K562 (cell line): Measurements from ENCODE around the gene RASGEF1C. TPM values are rescaled to one million over a fixed set of nuclear protein-coding genes. Genes with fewer than 3 reads are reported as not detected.
A peak's percentile ranks its signal among the peaks of the same experiment; 100 is the strongest.

Experiments
- ATAC-seq: fragments of 200-7000 bp; cut with Tn5 transposase; 3 replicates; pipeline ENCODE4 v1.9.1; 2020; ENCODE audit warnings: moderate library complexity
- BruUV-seq: library from RNA; stranded (reverse); fragments of 400-500 nt; replicated peaks from 2 replicates; lab custom pipeline; 2021; lab: Mats Ljungman, UMichigan
- CTCF ChIA-PET: fragments of 300-600 bp; formaldehyde crosslinking; extraction: SDS; loops from one replicate; lab custom pipeline; 2021; ENCODE audit warnings: low intra/inter-chr PET ratio; lab: Yijun Ruan, JAX
- POLR2A ChIA-PET: fragments of 300-600, 350-650 bp; sonication (Branson Sonifier 250); formaldehyde crosslinking; extraction: SDS; loops from one replicate; lab custom pipeline; 2021; ENCODE audit warnings: antibody characterized with exemption, inconsistent platforms; lab: Yijun Ruan, JAX
- DNase-seq, 4 experiments: peaks; one replicate each; pipeline versions ENCODE4 v3.0.0 to v3.0.0-alpha.2; 2011 to 2018; ENCODE audit warnings: low spot score in 3 of 4, mixed read lengths in 3 of 4; ENCODE audit errors: extremely low read depth in 1 of 4
- FAIRE-seq: peaks from 2 replicates; lab custom pipeline; 2011; peaks lifted over from hg19 to GRCh38; lab: Jason Lieb, UNC
- H2AFZ ChIP-seq: 2 replicates; pipeline ENCODE4 v1.6.0; 2011; ENCODE audit warnings: low read depth, low read length, control low read depth, inconsistent platforms
- H3K27ac ChIP-seq: fragments of 200-600 bp; 3 replicates; pipeline ENCODE4 v1.8.0; 2011; ENCODE audit warnings: low read depth, mild to moderate bottlenecking, control low read depth, inconsistent platforms, low read length, moderate library complexity, mixed read lengths; ENCODE audit errors: extremely low read depth
- H3K27me3 ChIP-seq, 2 experiments: fragments of 300-600 bp in 1 of 2; 2 replicates in 1 of 2; 3 replicates in 1 of 2; pipeline versions ENCODE4 v1.6.0 to v1.8.0; 2011; ENCODE audit warnings: inconsistent platforms in 2 of 2, low read length in 2 of 2, mild to moderate bottlenecking in 1 of 2, mixed read lengths in 1 of 2, moderate library complexity in 1 of 2; ENCODE audit not compliant: control insufficient read depth in 2 of 2, insufficient read depth in 2 of 2
- H3K36me3 ChIP-seq: fragments of 300-600 bp; 3 replicates; pipeline ENCODE4 v1.8.0; 2011; ENCODE audit warnings: mild to moderate bottlenecking, low read length, inconsistent platforms; ENCODE audit not compliant: control insufficient read depth, insufficient read depth
- H3K4me1 ChIP-seq, 2 experiments: fragments of 200-600 bp in 1 of 2; replicated peaks in 1 of 2; 2 replicates in 1 of 2; 3 replicates in 1 of 2; pipeline versions ENCODE4 v1.5.1 to v1.8.0; 2011; ENCODE audit warnings: inconsistent platforms in 2 of 2, low read length in 2 of 2, mild to moderate bottlenecking in 1 of 2, mixed read lengths in 1 of 2, moderate library complexity in 1 of 2; ENCODE audit not compliant: control insufficient read depth in 2 of 2, insufficient read depth in 2 of 2
- H3K4me2 ChIP-seq: 2 replicates; pipeline ENCODE4 v1.6.1; 2011; ENCODE audit warnings: low read length, control low read depth, inconsistent platforms, mixed read lengths; ENCODE audit not compliant: insufficient read depth
- H3K4me3 ChIP-seq: fragments of 200-600 bp; sonication (generic), shearing (Covaris generic); 2 replicates; pipeline ENCODE4 v1.5.1; 2016; ENCODE audit warnings: control low read depth, inconsistent platforms
- H3K79me2 ChIP-seq: fragments of 200-600 bp; 3 replicates; pipeline ENCODE4 v1.8.0; 2011; ENCODE audit warnings: low read length, inconsistent platforms; ENCODE audit not compliant: control insufficient read depth, insufficient read depth
- H3K9ac ChIP-seq, 2 experiments: 2 replicates each; pipeline versions ENCODE4 v1.6.0 to v1.6.1; 2011; ENCODE audit warnings: low read depth in 2 of 2, low read length in 2 of 2, control low read depth in 1 of 2, inconsistent platforms in 1 of 2, mild to moderate bottlenecking in 1 of 2, mixed read lengths in 1 of 2; ENCODE audit not compliant: insufficient read depth in 1 of 2
- H3K9me1 ChIP-seq: one replicate; pipeline ENCODE4 v1.6.0; 2011; ENCODE audit warnings: inconsistent platforms, mild to moderate bottlenecking, low read length, moderate library complexity; ENCODE audit not compliant: control insufficient read depth, insufficient read depth
- H3K9me3 ChIP-seq: replicated peaks from 2 replicates; pipeline ENCODE4 v1.5.1; 2011; ENCODE audit warnings: low read depth, low read length, inconsistent platforms; ENCODE audit not compliant: control insufficient read depth, insufficient read depth
- H4K20me1 ChIP-seq: replicated peaks from 2 replicates; pipeline ENCODE4 v1.6.1; 2011; ENCODE audit warnings: low read length, inconsistent platforms, mixed read lengths; ENCODE audit not compliant: control insufficient read depth, insufficient read depth
- CEBPB ChIP-seq: fragments of 450-650 bp; IDR thresholded peaks from 2 replicates; pipeline ENCODE4 v1.6.1; 2016; ENCODE audit warnings: missing genetic modification characterization, missing compliant biosample characterization
- NELFE ChIP-seq: IDR thresholded peaks from 2 replicates; pipeline ENCODE4 v1.6.1; 2011; ENCODE audit warnings: mild to moderate bottlenecking; ENCODE audit not compliant: insufficient read depth, insufficient read length
- RAD21 ChIP-seq, 2 experiments: fragments of 250-450 bp in 1 of 2; fragments of 450-650 bp in 1 of 2; sonication (Bioruptor Pico) in 1 of 2; formaldehyde crosslinking in 1 of 2; IDR thresholded peaks in 1 of 2; conservative IDR thresholded peaks in 1 of 2; 2 replicates each; pipeline versions ENCODE4 v1.4.0 to v1.8.0; 2020 to 2022; ENCODE audit warnings: mild to moderate bottlenecking in 2 of 2, moderate library complexity in 1 of 2
- SMC3 ChIP-seq: conservative IDR thresholded peaks from 2 replicates; pipeline ENCODE4 v1.6.1; 2011; ENCODE audit warnings: low read depth, low read length, improper control_type of control experiment; ENCODE audit not compliant: insufficient read depth
- ZBTB17 ChIP-seq: fragments of 450-650 bp; formaldehyde crosslinking; IDR thresholded peaks from 2 replicates; pipeline ENCODE4 v1.4.0; 2020; ENCODE audit warnings: mild to moderate bottlenecking
- ZKSCAN1 ChIP-seq: fragments of 150-350 bp; IDR thresholded peaks from 2 replicates; pipeline ENCODE4 v1.6.1; 2016; ENCODE audit warnings: low read depth, low read length
- ZNF174 ChIP-seq: fragments of 250-450 bp; sonication (Bioruptor Pico); IDR thresholded peaks from 2 replicates; pipeline ENCODE4 v1.4.0; 2020; ENCODE audit warnings: mild to moderate bottlenecking
- WGBS: fragments of 100-300 bp; shearing (Covaris generic); methylation state at CpG from one replicate; pipeline ENCODE4 v1.1.6; 2016; ENCODE audit warnings: low coverage, mixed read lengths; ENCODE audit not compliant: insufficient coverage; ENCODE audit errors: missing lambda C conversion rate; 5-methylcytosine and 5-hydroxymethylcytosine counted together
- in situ Hi-C: fragments of 300-500 bp; cut with MboI; formaldehyde crosslinking; loops from 4 replicates; pipeline ENCODE4 v1.15.0; 2018; ENCODE audit warnings: inconsistent platforms, mixed read lengths
- intact Hi-C: fragments of 100-400 bp; cut with micrococcal nuclease; formaldehyde crosslinking; loops from 2 replicates; pipeline ENCODE4 v1.14.2; 2022
- polyA plus RNA-seq, 8 experiments: library from polyadenylated mRNA; depleted of rRNA in 4 of 8; stranded (reverse) in 5 of 8; unstranded in 3 of 8; fragments of >200 nt; fragmentation: Nextera tagmentation in 2 of 8; fragmentation: Illumina TruSeq in 1 of 8; extraction: Ambion mirVana in 2 of 8; extraction: Trizol in 1 of 8; gene quantifications; 2 replicates each; pipeline versions ENCODE4 v1.2.1 to v1.2.3, GENCODE V29; 2011 to 2014; ENCODE audit warnings: inconsistent platforms in 1 of 8, missing spikeins in 1 of 8
- total RNA-seq, 7 experiments: library from RNA; depleted of rRNA in 6 of 7; stranded (reverse); fragments of >200 nt in 6 of 7; fragmentation: Illumina TruSeq in 2 of 7; extraction: Trizol in 2 of 7; gene quantifications; 2 replicates each; pipeline versions ENCODE4 v1.2.1 to v1.2.3, GENCODE V29; 2011 to 2021; ENCODE audit warnings: low replicate concordance in 1 of 7
- TF ChIP-seq, protein P1 (sequence below), 3 experiments: IDR thresholded peaks in 2 of 3; conservative IDR thresholded peaks in 1 of 3; 2 replicates each; pipeline ENCODE4 v1.5.1; 2011 to 2012; ENCODE audit warnings: low read length in 3 of 3, mild to moderate bottlenecking in 3 of 3, control low read depth in 2 of 3, improper control_type of control experiment in 1 of 3, inconsistent platforms in 1 of 3, low read depth in 1 of 3, mixed read lengths in 1 of 3, moderate library complexity in 1 of 3; ENCODE audit not compliant: insufficient read depth in 2 of 3
- TF ChIP-seq, protein P2 (sequence below), 2 experiments: fragments of 450-650 bp; formaldehyde crosslinking in 1 of 2; IDR thresholded peaks; 2 replicates each; pipeline versions ENCODE4 v1.4.0 to v1.6.1; 2014 to 2020; ENCODE audit warnings: mild to moderate bottlenecking in 2 of 2, borderline replicate concordance in 1 of 2, low read depth in 1 of 2

The RASGEF1C gene
- total and polyA plus RNA-seq, 9 of the 15 experiments (the other 6 are each of a cell fraction or from before 2014, with no cell fraction given) = 0.04 to 1.1 (median 0.21) TPM; not detected in 4

DNA sequence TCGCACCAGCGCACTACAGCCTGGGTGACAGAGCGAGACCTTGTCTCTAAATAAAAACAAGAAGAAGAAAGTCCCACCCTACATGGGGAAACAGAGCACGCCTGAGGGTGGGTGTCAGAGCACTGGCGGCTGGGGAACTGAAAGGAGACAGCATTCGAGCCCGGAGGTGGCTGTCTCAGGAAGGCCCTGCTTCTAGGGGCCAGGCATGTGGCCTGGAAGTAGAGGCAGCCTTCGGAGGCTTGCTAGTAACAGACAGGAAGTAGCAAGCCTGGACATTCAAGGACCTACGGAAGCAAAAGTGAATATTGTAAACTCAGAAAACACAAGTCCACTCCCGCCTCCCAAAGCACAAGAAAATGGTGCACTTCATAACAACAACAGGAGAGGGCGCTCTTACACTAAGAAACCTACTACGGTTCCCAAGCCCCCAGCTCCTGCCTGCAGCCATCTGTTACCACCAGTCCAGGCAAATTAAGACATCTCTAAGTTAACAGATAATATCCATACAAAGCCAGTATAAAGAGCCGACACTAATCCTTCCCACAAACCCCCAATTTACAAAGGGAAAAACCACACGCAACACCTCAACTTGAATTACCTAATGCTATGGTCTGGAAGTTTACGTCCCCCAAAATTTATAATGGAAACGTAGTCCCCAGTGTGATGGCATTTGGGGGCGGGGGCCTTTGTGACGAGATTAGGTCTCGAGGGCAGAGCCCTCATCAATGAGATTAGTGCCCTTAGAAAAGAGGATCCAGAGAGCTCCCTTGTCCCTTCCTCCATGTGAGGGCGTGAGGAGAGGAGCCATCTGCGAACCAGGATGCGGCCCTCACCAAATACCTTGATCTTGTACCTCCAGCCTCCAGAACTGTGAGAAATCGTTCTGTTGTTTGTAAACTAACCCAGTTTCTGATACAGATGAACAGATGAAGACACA lies 7.7 kb downstream of the RASGEF1C start:
- Histone ChIP-seq H3K27me3 (peaks cover 11 to 35% of the 10 kb centered on the region in 2 experiments; a peak in 4 of 5 replicates), H3K4me3 (no peak overlapping the region), H3K9me3 (no peaks in the 10 kb centered on the region), H3K4me1 (no peaks in the 10 kb centered on the region; a peak in 1 of 5 replicates), H3K79me2 (no peaks in the 10 kb centered on the region), H3K9me1 (no peaks in the 10 kb centered on the region), H2AFZ (no peak overlapping the region), H3K9ac (peak overlapping the region in 1 of 2 experiments; percentile 67; a peak in 1 of 4 replicates), H3K36me3 (no peaks in the 10 kb centered on the region), H4K20me1 (no peaks in the 10 kb centered on the region; the same call in 1 of the 2 replicates), H3K4me2 (no peak overlapping the region), H3K27ac (no peak overlapping the region)
- DNase-seq = peak; percentile 63 to 70 (median 66)
- in situ Hi-C loops (loop anchor here (10.0 kb wide), 1 partner anchor 453 kb away; no protein-coding TSS in a partner anchor), intact Hi-C loops (loop anchor here (1.0 to 10.0 kb wide), 5 partner anchors 69 to 403 kb away; partner anchors contain the start of gene MAPK9)
- no TSS peak for BruUV-seq
- ATAC-seq = peak; percentile 87
- ChIA-PET CTCF (interaction anchor here (0.7 to 0.8 kb wide), 2 partner anchors 115 to 469 kb away, joined by 3 read pairs; no protein-coding TSS in a partner anchor), POLR2A (interaction anchor here (0.6 to 0.9 kb wide), 3 partner anchors 115 to 154 kb away, joined by 3 to 7 read pairs (median 4); no protein-coding TSS in a partner anchor)
- peak; percentile 75 for FAIRE-seq
- WGBS = 22% methylated on average over 21 of the region's 23 CpGs
- no peak for TF ChIP-seq ZBTB17 (CRISPR knock-in tag)
- TF ChIP-seq RAD21 (CRISPR knock-in tag; conservative IDR thresholded peaks at IDR 0.05 in 1 of 2, IDR thresholded peaks at IDR 0.05 in 1 of 2) = peak; percentile 32 to 81
- TF ChIP-seq ZKSCAN1 = peak; percentile 92
- TF ChIP-seq CEBPB (tag) = no peak
- TF ChIP-seq SMC3 = peak; percentile 52
- TF ChIP-seq, protein P1, sequence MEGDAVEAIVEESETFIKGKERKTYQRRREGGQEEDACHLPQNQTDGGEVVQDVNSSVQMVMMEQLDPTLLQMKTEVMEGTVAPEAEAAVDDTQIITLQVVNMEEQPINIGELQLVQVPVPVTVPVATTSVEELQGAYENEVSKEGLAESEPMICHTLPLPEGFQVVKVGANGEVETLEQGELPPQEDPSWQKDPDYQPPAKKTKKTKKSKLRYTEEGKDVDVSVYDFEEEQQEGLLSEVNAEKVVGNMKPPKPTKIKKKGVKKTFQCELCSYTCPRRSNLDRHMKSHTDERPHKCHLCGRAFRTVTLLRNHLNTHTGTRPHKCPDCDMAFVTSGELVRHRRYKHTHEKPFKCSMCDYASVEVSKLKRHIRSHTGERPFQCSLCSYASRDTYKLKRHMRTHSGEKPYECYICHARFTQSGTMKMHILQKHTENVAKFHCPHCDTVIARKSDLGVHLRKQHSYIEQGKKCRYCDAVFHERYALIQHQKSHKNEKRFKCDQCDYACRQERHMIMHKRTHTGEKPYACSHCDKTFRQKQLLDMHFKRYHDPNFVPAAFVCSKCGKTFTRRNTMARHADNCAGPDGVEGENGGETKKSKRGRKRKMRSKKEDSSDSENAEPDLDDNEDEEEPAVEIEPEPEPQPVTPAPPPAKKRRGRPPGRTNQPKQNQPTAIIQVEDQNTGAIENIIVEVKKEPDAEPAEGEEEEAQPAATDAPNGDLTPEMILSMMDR (IDR thresholded peaks at IDR 0.05 in 2 of 3, conservative IDR thresholded peaks at IDR 0.05 in 1 of 3; ENCODE audit: insufficient read depth in 2 of 3, low read depth in 1 of 3, low read length in 3 of 3) = peak; percentile 77 to 85 (median 78)
- TF ChIP-seq, protein P2, sequence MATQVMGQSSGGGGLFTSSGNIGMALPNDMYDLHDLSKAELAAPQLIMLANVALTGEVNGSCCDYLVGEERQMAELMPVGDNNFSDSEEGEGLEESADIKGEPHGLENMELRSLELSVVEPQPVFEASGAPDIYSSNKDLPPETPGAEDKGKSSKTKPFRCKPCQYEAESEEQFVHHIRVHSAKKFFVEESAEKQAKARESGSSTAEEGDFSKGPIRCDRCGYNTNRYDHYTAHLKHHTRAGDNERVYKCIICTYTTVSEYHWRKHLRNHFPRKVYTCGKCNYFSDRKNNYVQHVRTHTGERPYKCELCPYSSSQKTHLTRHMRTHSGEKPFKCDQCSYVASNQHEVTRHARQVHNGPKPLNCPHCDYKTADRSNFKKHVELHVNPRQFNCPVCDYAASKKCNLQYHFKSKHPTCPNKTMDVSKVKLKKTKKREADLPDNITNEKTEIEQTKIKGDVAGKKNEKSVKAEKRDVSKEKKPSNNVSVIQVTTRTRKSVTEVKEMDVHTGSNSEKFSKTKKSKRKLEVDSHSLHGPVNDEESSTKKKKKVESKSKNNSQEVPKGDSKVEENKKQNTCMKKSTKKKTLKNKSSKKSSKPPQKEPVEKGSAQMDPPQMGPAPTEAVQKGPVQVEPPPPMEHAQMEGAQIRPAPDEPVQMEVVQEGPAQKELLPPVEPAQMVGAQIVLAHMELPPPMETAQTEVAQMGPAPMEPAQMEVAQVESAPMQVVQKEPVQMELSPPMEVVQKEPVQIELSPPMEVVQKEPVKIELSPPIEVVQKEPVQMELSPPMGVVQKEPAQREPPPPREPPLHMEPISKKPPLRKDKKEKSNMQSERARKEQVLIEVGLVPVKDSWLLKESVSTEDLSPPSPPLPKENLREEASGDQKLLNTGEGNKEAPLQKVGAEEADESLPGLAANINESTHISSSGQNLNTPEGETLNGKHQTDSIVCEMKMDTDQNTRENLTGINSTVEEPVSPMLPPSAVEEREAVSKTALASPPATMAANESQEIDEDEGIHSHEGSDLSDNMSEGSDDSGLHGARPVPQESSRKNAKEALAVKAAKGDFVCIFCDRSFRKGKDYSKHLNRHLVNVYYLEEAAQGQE (IDR thresholded peaks at IDR 0.05; ENCODE audit: borderline replicate concordance) = peak; percentile 67; the same call in 1 of the 2 replicates
- TF ChIP-seq, protein P2 (CRISPR knock-in tag; IDR thresholded peaks at IDR 0.05; ENCODE audit: low read depth) = no peak
- no peak for TF ChIP-seq ZNF174 (CRISPR knock-in tag)
- TF ChIP-seq NELFE = no peak
